IPS DF 4.7 (cell line): ENCODE measurements around the gene PYY.
"Not testable (repeated sequence)": the region's sequence is repeated elsewhere in the genome, so short reads cannot be mapped to it uniquely, and the experiment has no call there.

Experiments
- DNase-seq: peaks from one replicate; pipeline ENCODE4 v3.0.0-alpha.2; 2013; ENCODE audit warnings: low spot score; ENCODE audit errors: extremely low read depth

The PYY gene

GRCh38 chr17:43979011-43979410 lies 25.3 kb upstream of the PYY start:
- DNase-seq = no peak

- no peak for DNase-seq
Observed at GRCh38 chr17:43978078-43978477, 24.3 kb upstream of the PYY start.

DNA sequence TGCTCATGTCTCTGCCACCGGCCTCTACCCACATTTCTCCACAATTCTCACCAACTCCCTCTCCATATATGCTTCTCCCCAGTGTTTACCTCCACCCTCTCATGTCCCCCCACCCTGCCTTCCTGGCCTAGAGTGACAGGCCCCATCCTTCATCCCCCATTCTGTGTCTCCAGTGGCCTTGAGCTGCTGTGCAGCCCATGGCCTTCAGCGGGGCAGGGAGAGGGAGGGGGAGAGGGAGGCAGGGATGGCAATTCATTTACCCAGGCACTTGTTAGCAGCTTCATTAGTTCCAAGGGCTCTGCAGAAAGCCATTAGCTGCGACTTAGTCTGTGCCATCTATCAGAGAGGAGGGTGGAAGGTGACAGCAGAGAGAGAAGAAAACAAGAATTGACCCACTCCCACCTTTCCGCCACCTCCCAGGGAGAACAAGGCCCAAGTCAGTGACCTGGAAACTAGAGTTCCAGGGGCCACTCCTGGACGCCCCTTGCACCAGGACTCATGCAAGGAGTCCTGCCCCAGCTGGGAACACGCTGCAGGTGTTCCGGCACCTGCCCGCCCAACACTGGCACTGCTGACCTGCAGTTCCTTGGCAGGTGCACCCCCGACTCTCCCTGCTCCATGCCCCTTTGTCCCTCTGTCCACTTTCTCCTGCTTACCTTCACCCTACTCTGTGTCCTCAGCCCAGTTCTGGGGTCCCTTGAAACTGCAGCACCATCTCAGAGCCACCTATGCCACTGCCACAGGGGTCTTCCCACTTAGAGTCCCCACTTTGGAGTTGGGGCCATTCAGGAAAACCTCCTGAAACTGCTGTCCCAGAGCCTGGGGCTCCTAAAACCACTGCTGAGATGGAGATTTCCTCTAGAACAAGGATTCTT lies 23.5 kb upstream of the PYY start:
- DNase-seq = no peak

- no peak for DNase-seq
Observed at GRCh38 chr17:43975898-43976297, 22.2 kb upstream of the PYY start.

DNA sequence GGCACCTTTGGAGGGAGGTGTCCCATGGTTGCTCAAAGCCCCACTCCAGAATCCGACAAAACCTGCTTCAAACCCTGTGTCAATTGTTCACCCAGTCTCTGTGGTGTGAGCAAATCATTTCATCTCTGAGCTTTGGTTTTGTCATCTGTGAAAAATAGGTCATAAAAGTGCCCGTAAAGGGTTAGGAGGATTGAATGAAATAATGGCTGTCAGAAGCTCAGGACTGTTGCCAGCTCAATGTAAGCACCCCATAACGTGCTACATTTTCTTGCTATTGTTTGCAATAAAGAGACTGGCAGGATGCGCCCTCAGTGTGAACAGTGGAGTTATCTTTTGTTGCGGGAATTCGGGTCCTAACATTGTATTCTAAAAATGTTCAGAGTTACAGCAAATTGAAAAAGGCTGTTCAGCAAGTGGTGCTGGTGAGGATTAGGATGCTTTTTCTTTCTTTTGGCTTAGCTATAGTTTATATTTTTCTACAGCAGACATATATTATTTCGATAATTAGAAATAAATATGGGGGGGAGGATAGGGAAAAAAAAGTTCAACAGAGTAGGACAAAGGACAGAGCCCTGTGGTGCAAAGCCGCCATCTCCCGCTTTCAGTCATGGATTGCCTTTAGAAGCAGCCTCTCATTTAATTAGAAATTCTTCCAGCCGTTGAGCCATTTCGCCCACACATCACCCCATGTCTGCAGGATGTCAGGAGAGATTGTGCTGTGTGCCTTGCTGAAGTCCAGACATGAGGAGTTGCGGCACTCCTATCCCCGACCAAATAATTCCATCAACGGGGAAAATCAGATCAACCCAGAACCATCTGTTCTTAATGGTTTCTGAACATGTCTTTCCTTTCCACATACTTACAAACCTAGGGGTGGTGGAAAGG lies 20.9 kb upstream of the PYY start:
- DNase-seq = no peak

- not testable (repeated sequence) for DNase-seq
Observed at GRCh38 chr17:43972444-43973212, 18.9 kb upstream of the PYY start.

GRCh38 chr17:43971436-43971835 lies 17.7 kb upstream of the PYY start:
- not testable (repeated sequence) for DNase-seq

- DNase-seq = no peak
Observed at GRCh38 chr17:43970366-43970765, 16.6 kb upstream of the PYY start.

GRCh38 chr17:43967251-43967875 lies 13.6 kb upstream of the PYY start:
- DNase-seq = no peak

DNA sequence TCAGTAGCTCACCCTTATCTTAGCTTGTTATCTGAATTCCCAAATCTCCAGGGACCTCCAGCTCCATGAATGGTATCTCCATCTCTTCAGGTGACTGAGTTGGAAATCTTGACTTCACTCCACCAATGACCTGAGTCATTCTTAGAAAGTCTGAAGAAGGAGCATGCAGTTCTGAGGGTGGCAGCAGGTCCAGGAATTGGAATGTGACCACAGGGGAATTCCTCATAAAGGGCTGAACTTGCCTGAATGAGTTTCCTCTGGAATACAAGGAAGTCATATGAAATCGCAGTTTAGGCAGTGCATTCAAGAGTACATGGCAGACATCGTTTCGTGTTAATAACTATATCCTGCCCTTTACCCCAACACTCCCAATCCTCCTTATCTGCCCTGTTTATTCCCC lies 12.5 kb upstream of the PYY start:
- no peak for DNase-seq

DNA sequence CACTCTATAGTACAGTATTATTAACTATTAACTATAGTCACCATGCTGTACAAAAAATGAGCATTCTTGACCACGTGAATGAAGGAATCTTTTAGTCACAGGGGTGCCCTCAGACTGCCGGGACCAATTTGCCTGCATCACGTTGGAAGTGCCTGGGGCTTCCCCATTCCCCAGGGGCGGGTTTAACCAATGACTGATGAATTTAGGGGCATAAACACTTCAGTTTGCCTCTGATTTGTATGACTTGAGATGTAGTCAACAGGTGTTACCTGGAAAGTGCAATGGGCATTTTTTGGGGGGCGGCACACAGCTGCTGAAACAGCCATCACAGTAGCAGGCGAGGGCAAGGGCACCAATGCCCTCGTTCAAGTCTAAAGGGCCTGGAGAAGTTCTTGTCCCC lies 8.7 kb upstream of the PYY start:
- DNase-seq = no peak

DNA sequence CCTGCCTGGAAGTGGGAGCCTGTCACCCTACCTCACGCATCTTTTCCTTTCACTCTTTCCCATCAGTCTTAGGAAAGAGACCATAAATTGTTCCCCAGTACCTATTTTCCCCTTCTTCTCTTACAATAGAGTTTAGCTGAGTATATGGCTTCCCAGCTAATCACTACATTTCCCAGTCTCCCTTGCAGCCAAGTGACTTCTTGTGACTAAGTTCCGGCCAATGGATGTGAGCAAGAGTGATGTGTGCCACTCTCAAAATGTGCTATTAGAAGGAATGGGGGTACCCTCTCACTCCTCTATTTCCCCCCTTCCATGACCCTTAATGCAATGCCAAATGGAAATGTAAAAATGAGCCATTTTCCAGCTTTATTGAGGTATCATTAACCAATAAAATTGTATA lies 8.2 kb upstream of the PYY start:
- no peak for DNase-seq

- DNase-seq = not testable (repeated sequence)
Observed at GRCh38 chr17:43961292-43961691, 7.6 kb upstream of the PYY start.

- no peak for DNase-seq
Observed at GRCh38 chr17:43958748-43959352, 5.1 kb upstream of the PYY start.

- no peak for DNase-seq
Observed at GRCh38 chr17:43956222-43956621, 2.5 kb upstream of the PYY start.

DNA sequence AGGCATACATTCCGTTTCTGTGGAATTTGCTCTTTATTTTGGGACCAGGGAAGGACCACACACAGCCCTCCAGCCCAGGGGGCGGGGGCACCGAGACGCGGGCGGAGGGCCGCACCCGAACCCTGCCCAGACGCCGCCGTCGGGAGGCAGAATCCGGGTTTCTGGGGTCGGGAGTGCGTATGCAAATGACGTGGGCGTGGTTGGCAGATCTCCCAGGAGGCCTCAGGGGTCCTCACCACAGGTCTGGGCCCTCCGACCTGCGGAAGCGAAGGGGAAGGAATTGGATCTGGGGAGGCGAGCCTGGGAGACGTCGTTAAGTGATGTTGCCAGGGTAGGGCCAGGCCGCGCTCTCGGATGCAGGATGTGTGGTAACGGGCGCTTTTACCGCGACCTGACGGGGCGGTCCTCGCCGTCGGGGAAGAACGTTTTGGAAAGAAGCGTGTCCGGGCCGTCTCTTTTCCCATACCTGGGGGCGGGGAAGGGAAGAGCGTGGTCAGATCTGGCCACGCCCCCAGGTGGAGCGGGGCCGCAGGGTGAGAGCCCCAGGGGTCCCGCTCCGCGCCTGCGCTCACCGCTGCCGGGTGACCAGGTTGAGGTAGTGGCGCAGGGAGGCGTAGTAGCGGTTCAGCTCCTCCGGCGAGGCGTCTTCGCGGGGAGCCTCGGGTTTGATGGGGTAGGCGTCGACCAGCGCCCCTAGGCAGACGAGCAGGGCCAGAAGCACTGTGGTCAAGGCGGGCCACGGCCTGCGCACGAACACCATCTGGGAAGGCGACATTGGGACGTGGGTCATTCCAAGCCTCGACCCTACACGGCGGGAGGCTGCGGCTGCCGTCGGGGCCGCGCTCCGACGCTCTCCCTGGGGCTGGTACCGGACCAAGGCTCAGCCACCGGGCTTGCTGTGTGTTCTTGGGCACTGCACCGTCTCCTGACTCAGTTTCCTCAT lies 745 bp downstream of the PYY start:
- peak; percentile 78 for DNase-seq

- no peak for DNase-seq
Observed at GRCh38 chr17:43952351-43952723, 1.4 kb downstream of the PYY start.

GRCh38 chr17:43951750-43952149 lies 2.0 kb downstream of the PYY start:
- no peak for DNase-seq

DNA sequence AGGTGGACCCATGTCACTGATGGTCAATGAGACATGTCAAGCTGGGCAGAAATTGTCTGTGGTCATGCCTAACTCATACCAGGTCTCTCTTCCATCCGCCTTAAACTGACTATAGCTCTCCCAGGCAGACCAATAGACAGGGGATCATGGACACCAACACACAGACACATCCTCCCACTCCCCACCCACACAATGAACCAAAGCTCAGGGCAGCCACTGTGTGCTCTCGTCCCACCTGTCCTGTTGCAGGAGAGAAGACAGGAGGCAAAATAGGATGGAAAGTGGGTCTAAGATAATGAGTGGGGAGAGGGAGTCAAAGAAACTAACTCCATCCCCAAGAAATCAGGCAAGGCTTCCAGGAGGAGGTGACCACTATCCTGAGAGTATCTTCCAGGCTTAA lies 3.2 kb downstream of the PYY start:
- no peak for DNase-seq

- DNase-seq = no peak
Observed at GRCh38 chr17:43949781-43950180, 4.0 kb downstream of the PYY start.
